WERI-Rb-1 (cell line): ENCODE results near the gene PCDH9.

Experiments
- DNase-seq: peaks from one replicate; pipeline ENCODE4 v3.0.0-alpha.2; 2020
- H3K27ac ChIP-seq: fragments of 250-450 bp; sonication (Bioruptor Pico); 2 replicates; pipeline ENCODE4 v1.5.1; 2020; ENCODE audit warnings: mild to moderate bottlenecking, moderate library complexity
- H3K27me3 ChIP-seq: fragments of 250-450 bp; sonication (Bioruptor Pico); 2 replicates; pipeline ENCODE4 v1.5.1; 2021; ENCODE audit warnings: mild to moderate bottlenecking, low read depth, moderate library complexity; ENCODE audit not compliant: insufficient read depth, severe bottlenecking
- H3K36me3 ChIP-seq: fragments of 250-450 bp; sonication (Bioruptor Pico); 2 replicates; pipeline ENCODE4 v1.5.1; 2020; ENCODE audit warnings: mild to moderate bottlenecking, moderate library complexity
- H3K4me3 ChIP-seq: 2 replicates; pipeline ENCODE4 v1.5.1; 2011; ENCODE audit warnings: low read depth, mild to moderate bottlenecking, control low read depth, low read length
- H3K9me3 ChIP-seq: fragments of 250-450 bp; sonication (Bioruptor Pico); 2 replicates; pipeline ENCODE4 v1.5.1; 2021; ENCODE audit warnings: mild to moderate bottlenecking, moderate library complexity; ENCODE audit not compliant: severe bottlenecking
- CTCF ChIP-seq: IDR thresholded peaks from 2 replicates; pipeline ENCODE4 v1.5.1; 2011; ENCODE audit warnings: low read depth, mild to moderate bottlenecking, control low read depth, inconsistent platforms, low read length

The PCDH9 gene

GRCh38 chr13:67130444-67130843 is 99.7 kb downstream of the PCDH9 start:
- H3K36me3 ChIP-seq = no peaks in the 10 kb centered on the region
- H3K27ac ChIP-seq = no peak overlapping the region
- H3K27me3 ChIP-seq = no peaks in the 10 kb centered on the region
- no peaks in the 10 kb centered on the region for H3K9me3 ChIP-seq
- no peak for DNase-seq
- no peak for TF ChIP-seq CTCF
- no peak overlapping the region for H3K4me3 ChIP-seq

GRCh38 chr13:67128136-67128535 is 102.0 kb downstream of the PCDH9 start:
- DNase-seq = no peak
- no peak overlapping the region for H3K4me3 ChIP-seq
- no peaks in the 10 kb centered on the region for H3K9me3 ChIP-seq
- H3K36me3 ChIP-seq = no peaks in the 10 kb centered on the region
- no peaks in the 10 kb centered on the region for H3K27me3 ChIP-seq
- no peak for TF ChIP-seq CTCF
- H3K27ac ChIP-seq = no peak overlapping the region

- no peak for TF ChIP-seq CTCF
- no peaks in the 10 kb centered on the region for H3K9me3 ChIP-seq
- H3K27ac ChIP-seq = no peak overlapping the region
- no peak for DNase-seq
- no peaks in the 10 kb centered on the region for H3K27me3 ChIP-seq
- no peaks in the 10 kb centered on the region for H3K36me3 ChIP-seq
- H3K4me3 ChIP-seq = no peak overlapping the region
Observed at GRCh38 chr13:67125681-67126080, 104.5 kb downstream of the PCDH9 start.

- no peaks in the 10 kb centered on the region for H3K9me3 ChIP-seq
- no peaks in the 10 kb centered on the region for H3K36me3 ChIP-seq
- no peak overlapping the region for H3K27ac ChIP-seq
- H3K27me3 ChIP-seq = no peaks in the 10 kb centered on the region
- no peak for TF ChIP-seq CTCF
- H3K4me3 ChIP-seq = no peak overlapping the region
- no peak for DNase-seq
Observed at GRCh38 chr13:67123165-67123564, 107.0 kb downstream of the PCDH9 start.

GRCh38 chr13:67122251-67122650 is 107.9 kb downstream of the PCDH9 start:
- Histone ChIP-seq H3K36me3 (no peaks in the 10 kb centered on the region), H3K9me3 (no peaks in the 10 kb centered on the region), H3K27me3 (no peaks in the 10 kb centered on the region), H3K4me3 (no peak overlapping the region), H3K27ac (no peak overlapping the region)
- TF ChIP-seq CTCF = no peak
- DNase-seq = no peak

- no peaks in the 10 kb centered on the region for H3K9me3 ChIP-seq
- H3K27me3 ChIP-seq = no peaks in the 10 kb centered on the region
- no peaks in the 10 kb centered on the region for H3K36me3 ChIP-seq
- TF ChIP-seq CTCF = no peak
- no peak overlapping the region for H3K4me3 ChIP-seq
- DNase-seq = no peak
- no peak overlapping the region for H3K27ac ChIP-seq
Observed at GRCh38 chr13:67120872-67121531, 109.1 kb downstream of the PCDH9 start.
